MM.1S (cell line): ENCODE results near the gene TTI1.

Experiments
- DNase-seq: peaks from one replicate; pipeline ENCODE4 v3.0.0-alpha.2; 2015
- H2AFZ ChIP-seq: fragments of 300-600 bp; sonication (generic); 2 replicates; pipeline ENCODE4 v1.6.0; 2016; ENCODE audit warnings: antibody characterized with exemption, low read length
- H3F3A ChIP-seq: fragments of 300-600 bp; sonication (generic); 2 replicates; pipeline ENCODE4 v1.6.1; 2016; ENCODE audit warnings: mild to moderate bottlenecking, antibody characterized with exemption, low read length, moderate library complexity, mixed read lengths; ENCODE audit not compliant: insufficient read depth
- H3K27ac ChIP-seq: fragments of 300-600 bp; sonication (generic); 2 replicates; pipeline ENCODE4 v1.5.1; 2016; ENCODE audit warnings: mild to moderate bottlenecking, low read length
- H3K27me3 ChIP-seq: fragments of 300-600 bp; sonication (generic); replicated peaks from 2 replicates; pipeline ENCODE4 v1.6.0; 2016; ENCODE audit warnings: low read length; ENCODE audit not compliant: insufficient read depth
- H3K36me3 ChIP-seq: fragments of 300-600 bp; sonication (generic); replicated peaks from 2 replicates; pipeline ENCODE4 v1.6.1; 2016; ENCODE audit warnings: mild to moderate bottlenecking, low read length, mixed read lengths; ENCODE audit not compliant: insufficient read depth
- H3K4me1 ChIP-seq: fragments of 300-600 bp; sonication (generic); 2 replicates; pipeline ENCODE4 v1.6.1; 2016; ENCODE audit warnings: low read length, mixed read lengths
- H3K4me2 ChIP-seq: fragments of 300-600 bp; sonication (generic); 2 replicates; pipeline ENCODE4 v1.6.0; 2016; ENCODE audit warnings: low read depth, low read length
- H3K4me3 ChIP-seq: fragments of 300-600 bp; sonication (generic); 2 replicates; pipeline ENCODE4 v1.5.1; 2016; ENCODE audit warnings: low read length, mixed read lengths
- H3K79me2 ChIP-seq: fragments of 300-600 bp; sonication (generic); 2 replicates; pipeline ENCODE4 v1.6.1; 2016; ENCODE audit warnings: mixed run types, low read length, mixed read lengths
- H3K9ac ChIP-seq: fragments of 300-600 bp; sonication (generic); 2 replicates; pipeline ENCODE4 v1.6.1; 2016; ENCODE audit warnings: low read length, mixed read lengths
- H3K9me2 ChIP-seq: fragments of 300-600 bp; sonication (generic); replicated peaks from 2 replicates; pipeline ENCODE4 v1.6.1; 2016; ENCODE audit warnings: mild to moderate bottlenecking, low read length, mixed read lengths; ENCODE audit not compliant: insufficient read depth
- H3K9me3 ChIP-seq: fragments of 300-600 bp; sonication (generic); replicated peaks from 2 replicates; pipeline ENCODE4 v1.6.1; 2016; ENCODE audit warnings: mild to moderate bottlenecking, low read length, mixed read lengths; ENCODE audit not compliant: insufficient read depth
- H4K20me1 ChIP-seq: fragments of 300-600 bp; sonication (generic); 2 replicates; pipeline ENCODE4 v1.6.1; 2016; ENCODE audit warnings: mild to moderate bottlenecking, low read length, moderate library complexity, mixed read lengths; ENCODE audit not compliant: insufficient read depth
- EZH2phosphoT487 ChIP-seq: fragments of 300-600 bp; sonication (generic); IDR thresholded peaks from 2 replicates; pipeline ENCODE4 v1.6.1; 2018; ENCODE audit warnings: antibody characterized with exemption, low read length
- TF ChIP-seq, protein P1 (sequence below): fragments of 300-600 bp; sonication (generic); IDR thresholded peaks from 2 replicates; pipeline ENCODE4 v1.5.1; 2016; ENCODE audit warnings: antibody characterized with exemption, low read length, mixed read lengths

TTI1 gene

GRCh38 chr20:37933786-37934633 is 99.2 kb downstream of the TTI1 start:
- no peaks in the 10 kb centered on the region for H3K4me1 ChIP-seq
- H3K79me2 ChIP-seq: no peaks in the 10 kb centered on the region
- peaks cover 48% of the 10 kb centered on the region for H3K27me3 ChIP-seq
- no peak overlapping the region for H3K9ac ChIP-seq
- no peaks in the 10 kb centered on the region for H3K36me3 ChIP-seq
- TF ChIP-seq EZH2phosphoT487: no peak
- TF ChIP-seq, protein P1, sequence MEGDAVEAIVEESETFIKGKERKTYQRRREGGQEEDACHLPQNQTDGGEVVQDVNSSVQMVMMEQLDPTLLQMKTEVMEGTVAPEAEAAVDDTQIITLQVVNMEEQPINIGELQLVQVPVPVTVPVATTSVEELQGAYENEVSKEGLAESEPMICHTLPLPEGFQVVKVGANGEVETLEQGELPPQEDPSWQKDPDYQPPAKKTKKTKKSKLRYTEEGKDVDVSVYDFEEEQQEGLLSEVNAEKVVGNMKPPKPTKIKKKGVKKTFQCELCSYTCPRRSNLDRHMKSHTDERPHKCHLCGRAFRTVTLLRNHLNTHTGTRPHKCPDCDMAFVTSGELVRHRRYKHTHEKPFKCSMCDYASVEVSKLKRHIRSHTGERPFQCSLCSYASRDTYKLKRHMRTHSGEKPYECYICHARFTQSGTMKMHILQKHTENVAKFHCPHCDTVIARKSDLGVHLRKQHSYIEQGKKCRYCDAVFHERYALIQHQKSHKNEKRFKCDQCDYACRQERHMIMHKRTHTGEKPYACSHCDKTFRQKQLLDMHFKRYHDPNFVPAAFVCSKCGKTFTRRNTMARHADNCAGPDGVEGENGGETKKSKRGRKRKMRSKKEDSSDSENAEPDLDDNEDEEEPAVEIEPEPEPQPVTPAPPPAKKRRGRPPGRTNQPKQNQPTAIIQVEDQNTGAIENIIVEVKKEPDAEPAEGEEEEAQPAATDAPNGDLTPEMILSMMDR: no peak
- H3K27ac ChIP-seq: no peak overlapping the region
- H3K4me3 ChIP-seq: no peak overlapping the region
- H3K4me2 ChIP-seq: no peak overlapping the region
- H3K9me3 ChIP-seq: no peaks in the 10 kb centered on the region
- no peaks in the 10 kb centered on the region for H3K9me2 ChIP-seq
- H2AFZ ChIP-seq: no peak overlapping the region
- H4K20me1 ChIP-seq: no peaks in the 10 kb centered on the region
- DNase-seq: no peak
- H3F3A ChIP-seq: no peaks in the 10 kb centered on the region
